CD4-positive, alpha-beta T cell treated with Interleukin-4 for 1 hour (primary cell): ENCODE results near the gene SLC26A11.

Source experiments
- DNase-seq, 2 donors: peaks; one replicate each; pipeline ENCODE4 v3.0.0-alpha.2; 2020 to 2022

The SLC26A11 gene

GRCh38 chr17:80220054-80220735, at the start of gene SLC26A11, which contains the start of gene SGSH:
Gene SLC26A11 (plus strand): TSS chr17:80220427. CDS start chr17:80221561, 1,134 bp downstream.
Gene SGSH (minus strand): TSS chr17:80220333. CDS start chr17:80220313, 20 bp downstream.
- DNase-seq: peak; percentile 60 to 62

DNA sequence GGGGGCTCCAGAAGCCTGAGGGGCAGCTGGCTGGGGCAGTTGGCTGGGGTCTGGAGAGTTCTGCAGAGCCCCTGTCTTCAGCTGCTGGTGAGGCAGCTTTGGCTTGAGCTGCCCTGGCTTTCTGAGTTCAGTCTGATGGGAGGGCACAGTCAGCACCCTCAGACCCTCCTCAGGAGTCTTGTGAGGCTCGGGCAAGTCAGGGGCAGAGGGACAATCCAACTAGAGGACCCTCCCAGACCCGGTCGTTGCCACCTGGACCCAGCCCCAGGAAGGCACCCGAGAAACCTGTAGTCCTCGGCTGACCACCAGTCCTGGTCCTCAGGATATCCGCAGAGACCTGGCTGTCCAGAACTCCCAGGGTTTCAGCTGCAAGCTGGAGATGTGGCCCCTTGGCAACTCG, 48.5 kb upstream of the SLC26A11 start:
- DNase-seq: no peak

- no peak for DNase-seq
Observed at GRCh38 chr17:80173126-80173525, 47.1 kb upstream of the SLC26A11 start.

DNA sequence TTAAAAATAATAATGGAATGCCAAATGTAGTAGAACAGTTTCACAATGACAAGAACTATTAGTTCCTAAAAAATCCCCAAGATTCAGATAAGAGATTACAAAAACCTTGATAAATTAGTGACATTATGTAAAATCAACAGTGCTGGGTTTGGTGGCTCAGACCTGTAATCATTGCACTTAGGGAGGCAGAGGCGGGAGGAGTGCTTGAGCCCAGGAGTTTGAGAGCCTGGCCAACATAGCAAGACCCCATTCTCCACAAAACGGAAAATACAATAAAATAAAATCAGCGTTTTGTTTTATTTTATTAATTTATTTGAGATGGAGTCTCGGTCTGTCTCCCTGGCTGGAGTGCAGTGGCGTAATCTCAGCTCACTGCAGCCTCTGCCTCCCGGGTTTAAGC, 46.3 kb upstream of the SLC26A11 start:
- no peak for DNase-seq

DNA sequence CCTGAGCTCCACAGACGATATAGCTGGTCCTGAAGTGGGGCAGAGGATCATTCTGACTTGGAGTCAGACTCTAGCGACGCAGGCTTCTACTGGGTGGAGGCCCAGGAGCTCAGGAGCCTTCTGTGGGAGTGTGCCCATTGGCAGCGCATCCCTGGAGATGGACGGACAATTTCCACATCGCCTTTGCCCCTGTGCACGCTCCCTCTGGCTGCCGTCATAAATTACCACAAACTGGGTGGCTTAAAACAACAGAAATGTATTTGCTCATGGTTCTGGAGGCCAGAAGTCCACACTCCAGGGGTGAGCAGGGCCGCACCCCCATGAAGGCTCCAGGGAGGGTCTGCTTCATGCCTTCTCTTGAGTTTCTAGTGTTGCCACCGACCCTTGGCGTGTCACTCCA, 43.5 kb upstream of the SLC26A11 start:
- DNase-seq: no peak

- no peak for DNase-seq
Observed at GRCh38 chr17:80177986-80178595, 42.1 kb upstream of the SLC26A11 start.

GRCh38 chr17:80180192-80180591, 40.0 kb upstream of the SLC26A11 start:
- no peak for DNase-seq

DNA sequence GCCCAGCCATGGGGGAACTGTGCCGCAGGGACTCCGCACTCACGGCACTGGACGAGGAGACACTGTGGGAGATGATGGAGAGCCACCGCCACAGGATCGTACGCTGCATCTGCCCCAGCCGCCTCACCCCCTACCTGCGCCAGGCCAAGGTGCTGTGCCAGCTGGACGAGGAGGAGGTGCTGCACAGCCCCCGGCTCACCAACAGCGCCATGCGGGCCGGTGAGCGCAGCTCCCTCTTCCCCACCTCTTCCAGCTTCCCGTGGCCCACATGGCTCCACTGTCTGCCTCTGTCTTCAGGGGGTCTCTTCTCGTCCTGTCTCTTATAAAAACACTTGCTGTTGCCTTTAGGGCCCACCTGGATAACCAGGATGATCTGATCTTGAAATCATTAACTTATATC, 38.8 kb upstream of the SLC26A11 start:
- DNase-seq: no peak

GRCh38 chr17:80182118-80182844, 37.9 kb upstream of the SLC26A11 start:
- no peak for DNase-seq

GRCh38 chr17:80182845-80183223, 37.4 kb upstream of the SLC26A11 start:
- DNase-seq: no peak

GRCh38 chr17:80183581-80184422, 36.4 kb upstream of the SLC26A11 start:
- DNase-seq: no peak

GRCh38 chr17:80184423-80184714, 35.9 kb upstream of the SLC26A11 start:
- DNase-seq: no peak

DNA sequence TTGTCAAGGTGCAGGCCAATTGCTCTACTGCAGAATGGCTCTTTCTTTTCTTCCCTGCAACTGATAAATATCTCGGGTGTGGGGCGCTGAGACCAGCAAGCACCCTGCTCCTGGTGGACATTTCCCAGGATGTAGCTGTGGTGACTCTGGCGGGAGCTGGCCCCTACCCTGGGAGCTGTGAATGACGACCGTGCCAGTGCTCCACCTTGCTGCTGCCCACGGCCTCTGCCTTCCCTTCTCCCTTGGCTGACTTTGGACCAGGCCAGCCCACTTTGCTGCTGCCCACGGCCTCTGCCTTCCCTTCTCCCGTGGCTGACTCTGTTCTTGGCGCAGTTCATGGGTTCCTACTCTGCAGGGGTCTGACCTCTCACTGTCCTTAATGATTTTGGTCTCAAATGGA, 34.3 kb upstream of the SLC26A11 start:
- no peak for DNase-seq

DNA sequence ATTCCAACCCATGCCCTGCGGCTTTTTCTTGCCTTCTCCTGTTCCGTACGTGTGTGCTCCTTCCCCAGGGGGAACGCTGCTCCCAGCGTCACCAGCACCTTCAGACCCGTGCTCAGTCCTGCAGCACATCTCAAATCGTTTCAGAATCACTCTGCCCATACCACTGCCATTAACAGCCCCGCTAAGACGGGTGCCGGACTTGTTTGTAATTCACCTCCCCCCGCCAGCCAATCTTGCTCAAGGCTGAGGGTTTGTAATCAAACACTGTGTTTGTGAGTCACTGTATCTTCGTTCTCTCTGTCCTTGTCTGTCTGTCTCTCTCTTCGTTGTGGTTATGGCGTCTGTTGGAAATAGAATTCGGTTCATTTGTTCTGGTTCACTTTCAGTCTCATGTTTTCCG, 33.1 kb upstream of the SLC26A11 start:
- no peak for DNase-seq

GRCh38 chr17:80187515-80187941, 32.7 kb upstream of the SLC26A11 start:
- no peak for DNase-seq

DNA sequence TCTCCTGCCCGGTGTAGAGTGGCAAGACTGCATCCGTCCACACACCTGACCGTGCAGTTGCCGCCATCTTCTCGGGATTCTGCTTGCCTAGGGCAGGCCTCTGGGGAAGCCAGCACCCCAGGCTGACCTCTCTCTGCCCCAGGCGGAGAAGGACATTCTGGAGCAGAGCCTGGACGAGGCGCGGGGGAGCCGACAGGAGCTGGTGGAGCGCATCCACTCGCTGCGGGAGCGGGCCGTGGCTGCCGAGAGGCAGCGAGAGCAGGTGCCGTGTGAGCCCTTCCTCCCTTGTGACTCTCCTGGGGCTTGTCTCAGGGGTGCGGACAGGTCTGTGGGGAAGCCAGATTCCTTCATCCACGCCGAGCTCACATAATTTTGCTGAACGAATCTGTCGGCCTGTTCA, 30.6 kb upstream of the SLC26A11 start:
- no peak for DNase-seq

GRCh38 chr17:80190716-80191115, 29.5 kb upstream of the SLC26A11 start:
- DNase-seq: no peak

DNA sequence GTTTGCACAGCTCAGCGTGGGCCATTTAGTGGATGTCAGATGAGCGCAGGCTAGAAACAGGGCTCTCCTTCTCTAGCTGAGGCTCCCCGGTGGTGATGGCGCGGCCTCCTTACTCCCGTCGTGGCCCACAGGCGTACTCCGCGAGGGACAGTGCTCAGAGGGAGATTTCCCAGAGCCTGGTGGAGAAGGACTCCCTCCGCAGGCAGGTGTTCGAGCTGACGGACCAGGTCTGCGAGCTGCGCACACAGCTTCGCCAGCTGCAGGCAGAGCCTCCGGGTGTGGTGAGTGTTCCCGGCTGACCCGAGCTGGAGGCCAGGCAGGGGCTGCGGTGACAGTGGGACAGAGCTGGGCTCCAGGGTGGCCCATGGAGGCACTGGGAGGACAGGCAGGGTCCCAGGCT, 29.0 kb upstream of the SLC26A11 start:
- DNase-seq: no peak

- no peak for DNase-seq
Observed at GRCh38 chr17:80191865-80192661, 28.2 kb upstream of the SLC26A11 start.

- DNase-seq: no peak
Observed at GRCh38 chr17:80195141-80195540, 25.1 kb upstream of the SLC26A11 start.

DNA sequence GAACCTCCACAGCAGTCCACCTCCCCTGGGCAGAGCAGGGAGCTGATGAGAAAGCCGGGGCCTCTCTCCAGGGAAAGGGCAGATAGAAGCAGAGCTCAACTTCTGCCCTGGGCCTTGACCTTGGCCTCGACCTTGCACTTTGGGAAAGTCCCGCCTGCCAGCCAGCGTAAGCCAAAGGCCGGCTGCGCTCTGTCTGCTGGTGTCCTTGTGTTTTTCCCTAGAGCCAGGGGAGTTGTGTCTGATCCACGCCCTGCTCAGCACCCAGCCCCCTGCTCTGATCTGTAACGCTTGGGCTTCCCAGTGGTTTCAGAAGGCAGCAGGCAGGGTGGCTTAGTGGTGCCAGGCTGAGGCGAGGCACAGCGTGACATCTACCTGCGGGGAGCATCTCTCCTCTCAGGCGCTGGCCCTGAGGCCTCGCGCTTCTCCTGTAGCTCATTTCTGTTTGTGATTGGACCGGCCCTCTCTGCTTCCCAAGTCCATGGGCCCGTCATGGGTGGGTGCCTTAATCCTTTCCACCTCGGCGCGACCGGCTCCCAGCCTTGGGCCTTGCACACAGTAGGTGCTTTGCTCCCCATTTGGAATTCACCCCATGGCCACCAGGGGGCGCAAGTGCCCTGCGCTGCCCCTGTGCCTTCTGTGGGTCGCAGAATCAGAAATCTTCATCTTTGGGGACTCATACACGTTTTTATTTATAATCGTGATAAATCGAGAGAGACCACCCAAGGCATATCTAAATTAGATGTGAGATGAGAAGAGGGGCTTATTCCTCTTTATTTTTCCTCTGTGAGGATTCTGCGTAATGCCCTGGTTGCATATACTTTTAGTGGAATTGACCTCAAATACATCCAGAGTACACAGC, 24.3 kb upstream of the SLC26A11 start:
- peak; percentile 59 to 65 for DNase-seq
